ENCODE data around the gene CFTR. TPM values are rescaled to one million over a fixed set of nuclear protein-coding genes. Genes with fewer than 3 reads are reported as not detected.
"Not testable (repeated sequence)": the region's sequence is repeated elsewhere in the genome, so short reads cannot be mapped to it uniquely, and the experiment has no call there.

Gene CFTR
- total and polyA plus RNA-seq, 9 donors: 0.12 to 2.4 (median 0.71) TPM; not detected in 3

DNA sequence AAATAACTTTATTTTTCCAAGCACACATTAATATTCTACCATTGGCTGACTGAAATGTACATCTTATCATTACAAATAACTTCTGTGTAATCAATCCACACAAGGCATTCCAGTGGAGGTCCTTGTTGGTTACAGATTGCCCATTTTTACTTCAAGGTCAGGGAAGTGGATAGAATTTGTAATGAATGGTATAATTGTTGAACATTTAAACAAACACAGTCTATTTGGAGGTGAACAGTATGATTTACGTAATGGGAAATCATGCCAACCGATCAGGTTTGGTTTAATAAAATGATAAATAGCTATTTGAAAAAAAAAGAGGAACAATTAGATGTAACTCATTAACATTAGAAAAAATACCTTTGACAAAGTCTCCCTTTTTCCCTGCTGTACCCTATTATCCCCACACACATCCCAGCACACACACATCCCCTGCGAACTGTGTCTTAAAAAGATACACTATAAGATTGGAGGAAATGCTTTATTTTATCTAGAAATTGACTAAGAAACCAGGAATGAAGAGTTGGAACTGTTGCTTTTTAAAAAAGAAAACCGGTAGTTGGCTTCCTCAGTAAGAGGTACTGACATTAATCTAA lies 33.5 kb upstream of the CFTR start:
- no peaks in the 10 kb centered on the region for H3K4me1 ChIP-seq (ENCODE audit: insufficient read depth)
- H3K36me3 ChIP-seq: no peaks in the 10 kb centered on the region
- TF ChIP-seq POLR2A (IDR thresholded peaks at IDR 0.05) (no peak), EP300 (IDR thresholded peaks at IDR 0.05) (no peak)
- TF ChIP-seq, protein P1, sequence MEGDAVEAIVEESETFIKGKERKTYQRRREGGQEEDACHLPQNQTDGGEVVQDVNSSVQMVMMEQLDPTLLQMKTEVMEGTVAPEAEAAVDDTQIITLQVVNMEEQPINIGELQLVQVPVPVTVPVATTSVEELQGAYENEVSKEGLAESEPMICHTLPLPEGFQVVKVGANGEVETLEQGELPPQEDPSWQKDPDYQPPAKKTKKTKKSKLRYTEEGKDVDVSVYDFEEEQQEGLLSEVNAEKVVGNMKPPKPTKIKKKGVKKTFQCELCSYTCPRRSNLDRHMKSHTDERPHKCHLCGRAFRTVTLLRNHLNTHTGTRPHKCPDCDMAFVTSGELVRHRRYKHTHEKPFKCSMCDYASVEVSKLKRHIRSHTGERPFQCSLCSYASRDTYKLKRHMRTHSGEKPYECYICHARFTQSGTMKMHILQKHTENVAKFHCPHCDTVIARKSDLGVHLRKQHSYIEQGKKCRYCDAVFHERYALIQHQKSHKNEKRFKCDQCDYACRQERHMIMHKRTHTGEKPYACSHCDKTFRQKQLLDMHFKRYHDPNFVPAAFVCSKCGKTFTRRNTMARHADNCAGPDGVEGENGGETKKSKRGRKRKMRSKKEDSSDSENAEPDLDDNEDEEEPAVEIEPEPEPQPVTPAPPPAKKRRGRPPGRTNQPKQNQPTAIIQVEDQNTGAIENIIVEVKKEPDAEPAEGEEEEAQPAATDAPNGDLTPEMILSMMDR (IDR thresholded peaks at IDR 0.05): no peak
- H3K4me3 ChIP-seq: no peak overlapping the region
- no peak overlapping the region for H3K27ac ChIP-seq
- intact Hi-C loops (cut with DNase I): no loop called here
- H3K9me3 ChIP-seq: no peaks in the 10 kb centered on the region
- 68 to 80% (median 69%) methylated on average over 4 of the region's 4 CpGs for WGBS, 3 donors
- no peaks in the 10 kb centered on the region for H3K27me3 ChIP-seq
- DNase-seq: no peak

- TF ChIP-seq, protein P1 (IDR thresholded peaks at IDR 0.05): no peak
- TF ChIP-seq POLR2A (IDR thresholded peaks at IDR 0.05): no peak
- no peak for TF ChIP-seq EP300 (IDR thresholded peaks at IDR 0.05)
- 60 to 72% (median 62%) methylated on average over 2 of the region's 2 CpGs for WGBS, 3 donors
- Histone ChIP-seq H3K27ac (no peak overlapping the region), H3K9me3 (no peaks in the 10 kb centered on the region), H3K4me1 (ENCODE audit: insufficient read depth) (no peaks in the 10 kb centered on the region), H3K36me3 (no peaks in the 10 kb centered on the region), H3K27me3 (no peaks in the 10 kb centered on the region), H3K4me3 (no peak overlapping the region)
- no peak for DNase-seq
- intact Hi-C loops (cut with DNase I): no loop called here
These were observed 31.2 kb upstream of the CFTR start for GRCh38 chr7:117448655-117449054.

DNA sequence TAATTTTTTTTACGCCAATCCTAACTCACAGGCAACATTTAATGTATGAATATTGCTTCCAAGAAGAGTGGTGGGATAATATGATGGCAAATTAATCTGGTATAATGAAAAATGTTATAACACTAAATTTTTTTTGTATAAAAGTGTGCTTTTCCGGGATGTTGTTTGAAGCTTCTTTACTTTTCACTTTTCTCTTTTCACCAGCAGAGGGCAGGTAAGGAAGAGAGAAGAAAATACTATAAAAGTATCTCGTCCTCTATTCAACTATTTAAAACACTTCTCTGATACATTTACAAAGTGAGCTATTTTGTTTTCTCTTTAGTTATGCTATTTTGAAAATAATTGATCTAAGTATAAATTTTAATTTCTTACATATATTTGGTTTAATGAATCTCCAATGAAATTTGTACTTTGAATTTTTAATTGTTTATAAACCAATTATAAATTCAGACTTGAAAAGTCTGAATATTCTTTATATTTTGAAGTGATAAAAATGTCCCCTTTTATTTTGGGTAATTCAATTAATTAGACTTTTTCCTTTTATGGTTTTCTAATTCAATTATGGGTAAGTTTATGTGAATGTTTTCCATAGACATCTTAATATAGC lies 20.7 kb upstream of the CFTR start:
- intact Hi-C loops (cut with DNase I): no loop called here
- WGBS, 3 donors: 29 to 34% (median 31%) methylated on average over 3 of the region's 3 CpGs

DNA sequence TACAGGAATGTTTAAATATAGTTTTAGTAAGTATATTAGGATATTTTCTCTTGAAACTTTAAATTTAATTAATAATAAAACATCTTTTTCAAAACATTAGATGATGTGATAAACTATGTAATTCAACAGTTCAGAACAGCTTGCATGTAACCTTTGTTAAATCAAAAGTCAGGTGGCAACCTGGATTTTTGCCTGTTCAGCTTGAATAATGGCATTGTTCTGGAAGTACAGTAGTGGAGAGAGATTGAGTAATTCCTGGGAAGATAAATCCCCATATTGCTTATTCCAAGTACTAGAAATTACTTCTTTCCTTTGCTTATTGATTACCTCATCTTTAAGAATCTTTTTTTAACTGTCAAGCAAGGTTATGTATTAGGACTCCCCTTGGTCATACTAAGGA lies 20.1 kb upstream of the CFTR start:
- no peak overlapping the region for H3K27ac ChIP-seq
- H3K27me3 ChIP-seq: no peaks in the 10 kb centered on the region
- H3K9me3 ChIP-seq: no peaks in the 10 kb centered on the region
- no peak for DNase-seq
- TF ChIP-seq, protein P1 (IDR thresholded peaks at IDR 0.05): no peak
- TF ChIP-seq EP300 (IDR thresholded peaks at IDR 0.05) (no peak), POLR2A (IDR thresholded peaks at IDR 0.05) (no peak)
- intact Hi-C loops (cut with DNase I): no loop called here
- no peak overlapping the region for H3K4me3 ChIP-seq
- H3K4me1 ChIP-seq (ENCODE audit: insufficient read depth): no peaks in the 10 kb centered on the region
- no peaks in the 10 kb centered on the region for H3K36me3 ChIP-seq

More for the DNA sequence above, 20.7 kb upstream of the CFTR start:
- DNase-seq: no peak
- H3K36me3 ChIP-seq: no peaks in the 10 kb centered on the region
- H3K27ac ChIP-seq: no peak overlapping the region
- no peaks in the 10 kb centered on the region for H3K4me1 ChIP-seq (ENCODE audit: insufficient read depth)
- TF ChIP-seq, protein P1 (IDR thresholded peaks at IDR 0.05): peak in 1 of 3 donors; percentile 18
- no peak for TF ChIP-seq POLR2A (IDR thresholded peaks at IDR 0.05)
- TF ChIP-seq EP300 (IDR thresholded peaks at IDR 0.05): no peak
- no peaks in the 10 kb centered on the region for H3K9me3 ChIP-seq
- H3K4me3 ChIP-seq: no peak overlapping the region
- no peaks in the 10 kb centered on the region for H3K27me3 ChIP-seq

GRCh38 chr7:117460815-117461214 lies 19.0 kb upstream of the CFTR start:
- WGBS, 3 donors: 85 to 92% (median 91%) methylated on average over 3 to 4 of the region's 4 CpGs
- H3K27ac ChIP-seq; H3K36me3 ChIP-seq; H3K4me1 ChIP-seq (ENCODE audit: insufficient read depth); H3K4me3 ChIP-seq; H3K9me3 ChIP-seq; H3K27me3 ChIP-seq; intact Hi-C loops (cut with DNase I); DNase-seq: not testable (repeated sequence)

Measured in ovary (tissue), 9 donors.